Hepatic stellate cell (primary cell): Measurements from ENCODE around the gene MST1R.
"Not testable (repeated sequence)": the region's sequence is repeated elsewhere in the genome, so short reads cannot be mapped to it uniquely, and the experiment has no call there.

ENCODE experiments used
- DNase-seq: peaks from one replicate; pipeline ENCODE4 v3.0.0; 2011; ENCODE audit warnings: low spot score

MST1R gene

DNA sequence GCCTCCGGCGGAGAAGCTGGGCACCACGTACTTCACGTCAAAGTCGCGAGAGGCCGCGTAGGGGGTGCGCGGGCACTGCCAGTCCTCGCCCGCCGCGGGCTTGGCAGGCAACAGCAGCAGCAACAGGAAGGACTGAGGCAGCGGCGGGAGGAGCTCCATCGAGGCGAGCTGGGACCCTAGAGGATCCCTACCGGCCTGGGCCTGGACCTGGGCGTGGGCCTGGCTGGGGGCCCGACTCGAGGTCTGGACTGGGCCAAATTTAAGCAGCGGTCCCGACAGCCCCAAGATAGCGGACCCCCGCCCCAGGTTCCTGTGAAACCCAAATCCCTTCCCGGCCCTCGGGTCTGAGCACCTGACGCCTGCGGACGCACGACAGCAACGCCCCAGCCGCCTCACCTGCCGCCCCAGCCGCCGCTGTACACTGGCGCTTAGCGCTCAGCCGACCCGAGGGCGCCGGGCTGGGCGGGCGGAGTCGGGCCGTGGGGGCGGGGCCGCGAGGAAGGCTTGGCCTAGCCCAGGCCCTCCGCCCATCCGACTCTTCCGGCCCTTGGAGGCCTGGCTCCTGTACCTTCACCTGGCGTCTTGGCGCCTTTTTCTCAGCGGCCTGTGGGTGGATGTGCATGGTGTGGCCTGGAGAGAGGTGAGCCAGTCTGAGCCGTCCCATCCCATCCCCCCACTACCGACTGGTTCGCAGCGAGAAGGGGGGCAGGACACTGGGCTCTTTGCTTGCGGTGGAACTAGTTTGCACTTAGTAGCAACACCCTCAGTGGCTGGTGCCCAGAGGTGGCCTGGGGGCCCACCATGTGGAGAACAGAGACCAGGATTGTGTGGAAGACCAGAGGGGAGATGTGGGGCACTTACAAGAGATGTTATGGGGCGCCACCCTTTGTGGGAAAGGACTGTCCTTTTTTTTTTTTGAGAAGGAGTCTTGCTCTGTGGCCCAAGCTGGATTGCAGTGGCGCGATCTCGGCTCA lies at the start of gene MST1R:
Gene MST1R (minus strand): TSS at position 423 of the 974 bp plus-strand sequence. CDS start 264 bp downstream, at position 159.
- no peak for DNase-seq

DNA sequence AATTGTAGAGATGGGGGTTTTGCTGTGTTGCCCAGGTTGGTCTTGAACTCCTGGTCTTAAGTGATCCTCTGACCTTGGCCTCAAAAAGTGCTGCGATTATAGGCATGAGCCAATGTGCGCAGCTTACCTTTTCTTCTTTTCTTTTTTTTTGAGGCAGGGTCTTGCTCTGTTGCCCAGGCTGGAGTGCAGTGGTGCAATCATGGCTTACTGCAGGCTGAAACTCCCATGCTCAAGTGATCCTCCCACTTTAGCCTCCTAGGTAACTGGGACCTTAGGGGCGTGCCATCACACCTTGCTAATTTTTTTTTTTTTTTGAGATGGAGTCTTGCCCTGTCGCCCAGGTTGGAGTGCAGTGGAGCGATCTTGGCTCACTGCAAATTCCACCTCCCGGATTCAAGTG lies 49.3 kb upstream of the MST1R start:
- no peak for DNase-seq

DNA sequence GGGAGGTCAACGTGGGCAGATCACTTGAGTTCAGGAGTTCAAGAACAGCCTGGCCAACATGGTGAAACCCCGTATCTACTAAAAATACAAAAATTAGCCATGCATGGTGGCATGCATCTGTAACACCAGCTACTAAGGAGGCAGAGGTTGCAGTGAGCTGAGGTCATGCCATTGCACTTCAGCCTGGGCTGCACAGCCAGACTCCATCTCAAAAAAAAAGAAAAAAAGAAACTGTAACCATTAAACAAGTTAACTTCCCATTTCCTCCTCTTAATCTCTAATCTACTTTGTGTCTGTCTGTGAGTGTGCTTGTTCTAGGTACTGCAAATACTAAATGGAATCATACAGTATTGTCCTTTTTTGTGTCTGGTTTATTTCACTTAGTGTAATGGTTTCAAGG lies 39.0 kb upstream of the MST1R start:
- DNase-seq: no peak

DNA sequence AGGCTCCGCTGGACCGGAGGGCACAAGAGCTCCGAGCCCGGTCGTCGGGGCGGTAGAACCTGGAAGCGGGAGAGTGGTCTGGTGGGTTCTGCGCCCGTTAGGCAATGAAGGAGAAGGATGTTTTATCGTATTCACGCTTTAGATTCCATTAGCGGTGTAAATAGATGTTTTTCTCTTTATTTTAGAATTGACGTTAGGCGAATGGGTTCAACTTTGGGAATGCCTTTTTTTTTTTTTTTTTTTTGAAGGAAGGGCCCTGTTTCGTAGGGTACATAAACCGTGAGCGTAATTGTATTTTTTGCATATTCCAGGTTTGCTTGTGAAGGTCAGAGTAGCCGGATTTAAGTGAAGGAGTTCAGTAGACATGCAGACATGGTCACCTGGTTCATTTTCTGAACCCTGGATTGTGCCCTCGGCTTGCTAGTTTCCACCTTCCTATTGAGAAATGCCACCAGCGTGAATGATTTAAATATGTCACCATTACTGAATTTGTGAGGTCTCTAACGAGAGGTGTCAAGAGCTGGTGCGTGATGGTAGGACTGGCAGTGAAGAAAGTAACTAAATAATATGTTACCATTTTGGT lies 37.1 kb upstream of the MST1R start:
- DNase-seq: no peak

DNA sequence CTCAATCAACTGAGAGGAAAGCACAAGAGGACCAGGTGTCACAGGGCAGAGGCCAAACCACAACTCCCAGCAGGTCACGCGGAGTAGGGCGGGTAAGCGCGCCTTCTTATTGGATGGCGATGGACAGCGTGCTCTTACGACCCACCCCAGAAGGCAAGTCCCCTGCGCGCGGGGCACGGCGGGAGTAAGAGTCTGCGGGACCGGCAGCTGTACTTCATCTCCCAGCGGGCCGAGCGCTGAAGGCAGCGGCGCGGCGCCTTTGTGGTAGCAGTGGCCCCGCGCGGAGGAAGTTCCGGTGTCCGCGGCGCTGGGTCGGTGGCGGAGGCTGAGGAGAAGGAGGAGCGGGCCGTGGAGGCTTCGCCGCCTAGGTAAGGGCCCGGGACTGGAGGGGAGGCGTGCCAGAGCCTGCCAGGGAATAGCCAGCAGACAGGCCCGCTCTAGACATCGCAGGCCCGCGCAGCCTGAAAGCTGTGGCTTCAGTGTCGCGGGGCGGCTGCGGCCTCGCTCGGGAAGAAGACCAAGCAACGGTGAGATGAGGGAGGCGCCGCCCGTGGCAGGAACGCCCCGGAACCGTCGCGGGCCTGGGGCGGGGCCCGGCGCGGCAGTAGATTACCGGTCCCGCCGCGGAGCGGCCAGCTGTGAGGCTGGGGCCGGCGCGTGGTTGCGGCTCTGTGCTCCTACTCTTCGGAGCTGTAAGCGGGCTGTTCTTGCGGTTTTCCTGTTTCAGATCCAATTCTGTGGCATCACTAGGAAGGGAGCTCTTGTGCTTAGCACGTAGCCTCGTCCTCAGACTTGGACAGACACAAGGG lies 36.4 kb upstream of the MST1R start, which contains the start of gene RBM6:
Gene RBM6 (plus strand): TSS at position 293 of the 809 bp plus-strand sequence. CDS start 22,492 bp downstream, outside the sequence.
- peak; percentile 99 for DNase-seq

DNA sequence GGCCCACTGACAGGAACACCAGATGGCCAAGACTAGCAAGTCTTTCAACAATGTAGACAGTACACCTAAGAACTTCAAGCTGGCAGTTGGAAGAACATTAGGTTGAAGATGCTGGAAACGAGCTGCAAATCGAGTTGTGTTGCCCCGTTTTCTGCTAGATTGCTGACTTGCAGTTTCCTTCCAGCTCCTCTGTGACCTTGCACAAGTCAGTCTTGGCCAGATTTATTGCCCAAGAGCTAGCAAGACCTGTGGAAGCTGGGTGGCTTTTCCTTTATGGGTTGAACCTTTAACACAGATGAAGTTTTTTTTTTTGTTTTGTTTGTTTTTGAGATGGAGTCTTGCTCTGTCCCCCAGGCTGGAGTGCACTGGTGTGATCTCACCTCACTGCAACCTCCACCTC lies 33.4 kb upstream of the MST1R start:
- no peak for DNase-seq

DNA sequence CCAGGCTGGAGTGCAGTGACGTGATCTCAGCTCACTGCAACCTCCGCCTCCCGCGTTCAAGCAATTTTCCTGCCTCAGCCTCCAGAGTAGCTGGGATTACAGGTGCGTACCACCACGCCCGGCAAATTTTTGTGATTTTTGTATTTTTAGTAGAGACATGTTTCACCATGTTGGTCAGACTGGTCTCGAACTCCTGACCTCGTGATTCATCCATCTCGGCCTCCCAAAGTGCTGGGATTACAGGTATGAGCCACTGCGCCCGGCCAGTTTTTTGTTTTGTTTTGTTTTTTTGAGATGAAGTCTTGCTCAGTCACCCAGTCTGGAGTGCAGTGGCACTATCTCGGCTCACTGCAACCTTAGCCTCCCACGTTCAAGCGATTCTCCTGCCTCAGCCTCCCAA lies 28.6 kb upstream of the MST1R start:
- DNase-seq: not testable (repeated sequence)

DNA sequence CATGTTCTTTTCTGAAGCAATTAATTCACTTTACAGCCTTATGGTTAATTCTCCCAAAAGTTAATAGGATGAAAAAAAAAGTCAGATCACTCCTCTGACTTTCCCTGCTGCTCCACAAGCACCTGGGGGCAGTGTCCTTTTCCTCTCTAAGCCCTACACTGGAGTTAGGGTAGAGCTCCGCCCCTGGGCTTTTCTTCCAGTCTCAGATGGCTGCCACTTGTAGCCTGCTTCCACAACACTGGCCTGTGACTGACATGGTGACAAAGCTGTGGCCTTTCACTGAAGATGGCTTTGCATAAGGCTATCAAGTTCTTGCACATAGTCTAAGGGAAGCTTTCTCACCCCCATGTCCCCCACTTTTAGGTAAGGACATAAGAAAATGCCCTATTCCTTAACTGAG lies 27.2 kb upstream of the MST1R start:
- DNase-seq: no peak

DNA sequence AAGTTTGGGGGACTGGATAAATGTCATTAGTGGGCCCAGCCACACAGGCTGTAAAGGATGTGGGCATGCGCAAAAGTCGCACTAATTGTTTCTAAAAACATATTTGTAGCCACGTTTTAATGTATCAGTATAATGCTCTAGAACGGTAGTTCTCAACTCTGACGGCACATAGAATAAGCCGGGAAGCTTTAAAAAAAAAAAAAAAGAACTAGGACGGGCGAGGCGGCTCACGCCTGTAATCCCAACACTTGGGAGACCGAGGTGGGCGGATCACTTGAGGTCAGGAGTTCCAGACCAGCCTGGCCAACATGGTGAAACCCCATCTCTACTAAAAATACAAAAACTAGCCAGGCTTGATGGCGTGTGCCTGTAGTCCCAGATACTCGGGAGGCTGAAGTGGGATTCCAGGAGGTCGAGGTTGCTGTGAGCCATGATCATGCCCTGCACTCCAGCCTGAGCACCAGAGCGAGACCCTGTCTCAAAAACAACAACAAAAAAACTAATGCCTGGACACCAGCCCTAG lies 26.6 kb upstream of the MST1R start:
- DNase-seq: no peak

DNA sequence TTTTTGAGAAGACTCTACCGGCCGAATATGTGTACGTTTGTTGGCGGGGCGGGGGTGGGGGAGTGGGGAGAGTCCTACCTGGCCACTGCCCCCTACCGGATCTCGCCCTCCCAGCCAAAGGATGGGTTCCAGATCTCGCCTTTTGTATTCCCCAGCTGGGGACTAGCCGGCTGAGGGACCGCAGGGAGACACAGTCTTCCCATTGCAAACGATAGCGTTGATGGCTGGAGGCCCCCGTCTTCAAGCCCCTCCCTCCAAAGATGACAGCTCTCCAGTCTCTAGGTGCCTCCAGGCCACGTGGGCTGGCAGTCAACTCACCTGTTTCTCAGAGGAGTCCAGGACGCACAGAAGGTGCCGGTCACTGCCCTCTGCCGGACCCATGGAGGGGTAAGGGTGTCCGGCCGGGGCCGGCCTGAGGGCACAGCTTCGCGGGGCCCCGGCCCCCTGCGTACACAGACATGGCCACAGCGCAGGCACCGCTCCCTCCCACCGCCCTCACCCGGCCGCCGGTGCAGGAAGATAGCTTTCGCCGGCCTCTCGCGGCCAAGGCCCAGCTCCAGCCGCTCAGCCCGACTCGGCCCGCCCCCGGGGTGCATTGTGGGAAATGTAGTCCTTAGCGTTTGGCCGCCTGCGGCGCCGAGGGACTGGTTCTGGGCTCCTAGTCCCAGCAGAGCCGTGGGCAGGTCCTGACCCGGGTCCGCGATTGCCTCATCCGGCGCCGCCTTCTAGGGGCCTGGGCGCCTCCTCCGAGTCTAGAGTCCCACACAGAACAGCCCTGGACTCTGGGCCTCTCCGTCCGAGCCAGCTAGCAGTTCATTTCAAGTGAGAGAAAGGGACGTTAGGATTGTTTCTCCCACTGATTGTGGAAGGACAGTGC lies 25.9 kb upstream of the MST1R start, which contains the start of gene MON1A:
Gene MON1A (minus strand): TSS at position 521 of the 877 bp plus-strand sequence. CDS start 16,465 bp downstream, outside the sequence.
- DNase-seq: peak; percentile 83

DNA sequence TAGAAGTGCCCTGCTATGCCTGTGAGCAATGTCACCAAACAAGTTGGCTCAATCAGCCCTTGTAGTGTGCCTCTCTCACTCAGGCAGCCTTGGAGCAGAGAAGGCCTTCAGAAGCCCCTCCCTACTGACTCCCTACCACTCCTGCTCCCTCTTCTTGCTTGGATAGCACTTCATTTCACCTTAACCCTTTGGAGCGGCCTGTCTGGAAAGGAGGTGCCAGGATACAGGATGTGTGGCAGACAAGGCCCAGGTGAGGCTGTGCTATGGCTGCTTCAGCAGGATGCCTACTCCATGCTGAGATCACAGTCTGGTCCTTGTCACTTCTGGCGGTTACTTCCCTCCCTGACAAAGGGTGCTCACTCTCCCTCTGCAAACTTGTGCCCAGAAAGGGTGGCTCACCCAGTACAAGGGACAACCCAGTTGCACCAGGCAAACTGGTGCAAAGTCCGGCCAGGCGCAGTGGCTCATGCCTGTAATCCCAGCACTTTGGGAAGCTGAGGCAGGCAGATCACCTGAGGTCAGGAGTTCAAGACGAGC lies 24.9 kb upstream of the MST1R start:
- DNase-seq: no peak

DNA sequence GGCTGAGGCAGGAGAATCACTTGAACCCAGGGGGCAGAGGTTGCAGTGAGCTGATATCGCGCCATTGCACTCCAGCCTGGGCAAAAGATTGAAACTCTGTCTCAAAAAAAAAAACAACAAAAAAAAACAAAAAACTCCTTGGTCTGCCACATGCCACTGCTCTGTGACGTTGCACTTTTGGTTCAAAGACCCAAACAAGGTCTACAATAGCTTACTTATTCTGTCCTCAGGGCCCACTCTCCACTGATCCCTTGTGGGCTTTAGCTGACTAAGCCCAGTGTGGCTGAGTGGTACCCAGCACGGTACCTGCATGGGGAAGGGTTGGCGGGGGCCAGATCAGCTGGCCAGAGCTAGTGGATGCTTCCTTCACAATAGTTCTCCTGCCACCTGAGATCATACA lies 24.1 kb upstream of the MST1R start:
- DNase-seq: no peak

DNA sequence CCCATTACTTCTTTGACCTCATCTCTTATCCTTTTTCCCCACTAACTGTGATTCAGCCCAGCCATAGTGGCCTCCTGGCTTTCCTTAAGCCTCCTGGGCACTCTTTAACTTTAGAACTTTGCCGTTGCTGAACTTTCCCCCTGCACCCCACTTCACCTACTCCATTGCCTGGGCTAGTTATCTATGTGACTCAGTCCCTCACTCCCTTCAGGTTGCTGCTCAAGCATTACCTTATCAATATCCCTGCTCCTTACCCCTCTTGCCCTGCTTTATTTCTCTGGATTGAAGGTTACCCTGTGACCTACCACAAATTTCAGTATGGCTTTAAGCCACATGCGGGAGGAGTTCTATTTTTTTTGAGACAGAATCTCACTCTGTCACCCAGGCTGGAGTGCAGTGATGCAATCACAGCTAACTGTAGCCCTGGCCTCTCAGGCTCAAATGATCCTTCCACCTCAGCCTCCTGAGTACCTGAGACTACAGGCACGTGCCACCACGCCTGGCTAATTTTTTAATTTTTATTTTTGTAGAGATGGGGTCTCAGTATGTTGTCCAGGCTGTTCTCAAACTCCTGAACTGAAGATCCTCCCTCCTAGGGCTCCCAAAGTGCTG lies 22.6 kb upstream of the MST1R start:
- no peak for DNase-seq

DNA sequence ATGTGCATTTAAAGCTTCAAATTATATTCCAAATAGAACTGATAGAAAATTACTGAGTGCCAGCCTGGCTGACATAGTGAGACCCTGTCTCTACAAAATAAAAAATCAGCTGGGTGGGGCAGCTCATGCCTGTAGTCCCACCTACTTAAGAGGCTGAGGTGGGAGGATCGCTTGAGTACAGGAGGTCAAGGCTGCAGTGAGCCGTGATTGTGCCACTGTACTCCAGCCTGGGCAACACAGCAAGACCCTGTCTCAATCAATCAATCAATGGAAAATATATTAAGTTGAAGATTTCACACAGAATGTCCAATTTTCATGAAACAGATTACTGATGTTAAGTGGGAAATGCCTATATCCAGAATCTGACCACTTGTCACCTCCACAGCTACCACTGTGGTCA lies 21.8 kb upstream of the MST1R start:
- no peak for DNase-seq

DNA sequence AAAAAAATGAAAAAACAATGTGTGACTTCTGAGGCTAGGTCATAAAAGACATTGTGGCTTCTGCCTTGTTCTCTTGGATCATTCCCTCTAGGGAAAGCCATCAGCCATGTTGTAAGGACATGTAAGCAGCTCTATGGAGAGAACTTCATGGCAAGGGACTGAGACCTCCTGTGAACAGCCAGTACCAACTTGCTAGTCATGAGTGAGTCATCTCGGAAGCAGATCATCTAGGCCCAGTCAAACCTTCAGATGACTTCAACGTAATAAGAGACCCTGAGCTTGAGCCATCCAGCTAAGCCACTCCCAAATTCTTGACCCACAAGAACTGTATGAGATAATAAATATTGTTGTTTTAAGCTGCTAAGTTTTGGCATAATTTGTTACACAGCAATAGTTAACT lies 21.0 kb upstream of the MST1R start:
- no peak for DNase-seq

DNA sequence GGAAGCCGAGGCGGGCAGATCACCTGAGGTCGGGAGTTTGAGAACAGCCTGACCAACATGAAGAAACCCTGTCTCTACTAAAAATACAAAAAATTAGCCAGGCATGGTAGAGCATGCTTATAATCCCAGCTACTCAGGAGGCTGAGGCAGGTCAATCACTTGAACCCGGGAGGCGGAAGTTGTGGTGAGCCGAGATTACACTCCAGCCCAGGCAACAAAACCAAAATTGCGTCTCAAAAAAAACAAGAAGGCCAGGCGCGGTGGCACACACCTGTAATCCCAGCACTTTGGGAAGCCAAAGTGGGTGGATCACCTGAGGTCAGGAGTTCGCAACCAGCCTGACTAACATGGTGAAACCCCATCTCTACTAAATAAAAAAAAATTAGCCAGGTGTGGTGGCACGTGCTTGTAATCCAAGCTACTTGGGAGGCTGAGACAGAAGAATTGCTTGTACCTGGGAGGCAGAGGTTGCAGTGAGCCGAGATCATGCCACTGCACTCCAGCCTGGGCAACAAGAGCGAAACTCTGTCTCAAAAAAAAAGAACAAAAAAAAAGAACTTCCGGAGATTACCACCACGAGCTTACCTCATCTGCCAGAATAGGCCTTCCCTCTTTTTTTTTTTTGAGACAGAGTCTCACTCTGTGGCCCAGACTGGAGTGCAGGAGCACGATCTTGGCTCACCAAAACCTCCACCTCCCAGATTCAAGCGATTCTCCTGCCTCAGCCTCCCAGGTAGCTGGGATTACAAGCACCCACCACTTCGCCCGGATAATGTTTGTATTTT lies 14.3 kb upstream of the MST1R start:
- DNase-seq: not testable (repeated sequence)

DNA sequence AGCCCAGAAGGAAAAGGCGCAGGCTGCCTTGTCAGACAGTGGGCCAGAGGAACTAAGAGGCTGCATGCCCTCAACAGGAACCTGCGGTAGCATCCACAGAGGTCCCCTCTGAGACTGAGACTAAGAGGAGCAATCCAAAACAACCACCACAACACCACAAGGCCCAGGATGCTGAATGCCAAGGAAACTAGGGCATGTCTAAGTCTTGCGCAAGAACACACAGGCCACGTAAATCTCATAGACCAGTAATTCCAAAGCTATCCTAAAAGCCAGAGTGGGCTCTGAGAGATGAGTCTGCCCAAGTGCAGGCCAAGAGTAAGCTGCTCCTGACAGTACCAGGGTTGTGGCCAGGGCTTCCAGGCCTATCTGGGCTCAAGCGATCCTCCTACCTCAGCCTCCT lies 13.0 kb upstream of the MST1R start:
- no peak for DNase-seq

DNA sequence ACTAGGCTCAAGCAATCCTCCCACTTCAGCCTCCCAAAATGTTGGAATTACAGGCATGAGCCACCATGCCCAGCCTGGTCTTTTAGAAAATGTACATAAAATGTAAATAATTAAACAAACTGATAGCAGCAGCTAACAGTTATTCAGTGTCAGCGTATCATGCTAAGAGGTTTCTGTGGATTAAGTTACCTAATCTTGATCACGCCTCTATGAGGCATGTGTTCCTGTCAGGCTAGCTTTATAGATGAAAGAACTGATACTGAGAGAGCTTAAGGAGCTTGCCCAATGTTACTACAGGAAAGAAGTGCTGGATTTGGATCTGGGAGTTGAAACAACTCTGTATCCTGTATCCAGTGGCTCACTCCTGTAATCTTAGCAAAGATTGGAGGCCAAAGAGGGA lies 11.2 kb upstream of the MST1R start:
- no peak for DNase-seq

DNA sequence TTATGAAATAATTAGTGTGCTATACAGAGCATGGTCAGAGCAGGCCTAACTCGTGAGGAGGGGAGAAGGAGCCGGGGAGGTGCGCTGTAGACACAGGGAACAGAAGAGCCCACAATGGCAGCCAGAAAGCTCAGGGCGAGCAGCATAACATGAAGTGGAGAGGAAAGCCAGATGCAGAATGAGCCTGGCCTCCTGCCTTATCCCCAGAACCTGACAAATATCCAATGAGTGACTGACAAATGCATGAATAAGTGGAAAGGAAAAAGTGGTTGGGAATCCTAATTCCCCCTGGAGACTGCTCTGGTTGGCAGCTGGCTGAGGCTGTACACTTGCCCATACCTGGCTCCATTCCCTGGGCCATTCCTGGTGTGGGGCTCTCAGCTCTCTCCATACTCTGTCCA lies 9.2 kb upstream of the MST1R start:
- no peak for DNase-seq

DNA sequence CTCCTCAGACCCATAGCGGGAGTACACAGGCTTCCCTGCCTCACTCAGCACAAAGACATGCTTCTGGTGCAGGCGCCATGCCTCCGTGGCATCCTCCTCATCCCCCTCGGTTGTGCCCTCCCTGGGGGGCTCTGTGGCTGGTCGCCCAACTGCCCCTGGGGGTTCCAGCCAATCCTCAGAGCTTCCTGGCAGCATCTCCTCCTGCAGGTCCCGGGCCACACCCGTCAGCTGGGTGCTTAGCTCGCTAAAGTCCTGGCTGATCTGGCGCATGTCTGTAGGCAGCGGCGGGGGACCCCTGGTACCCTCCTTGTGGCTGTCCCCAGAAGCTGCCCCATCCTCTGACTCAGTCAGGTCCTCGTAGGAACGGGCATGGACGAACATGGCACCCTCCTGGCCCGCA lies 7.9 kb upstream of the MST1R start:
- DNase-seq: no peak
